Peyer's patch (tissue), 4 donors: ENCODE data around the gene PNPLA8.

Experiments
- CTCF ChIP-seq, 6 experiments: fragments of 450-650 bp in 4 of 6; fragments of 200-600 bp in 2 of 6; sonication (generic) in 1 of 6; IDR thresholded peaks; one replicate each; pipeline ENCODE4 v1.5.1; 2017 to 2019; ENCODE audit warnings: antibody characterized with exemption in 6 of 6, mild to moderate bottlenecking in 3 of 6, moderate library complexity in 1 of 6
- POLR2A ChIP-seq, 2 donors: fragments of 450-650 bp; IDR thresholded peaks; one replicate each; pipeline ENCODE4 v1.5.1; 2017; ENCODE audit warnings: antibody characterized with exemption in 2 of 2, mild to moderate bottlenecking in 2 of 2, moderate library complexity in 2 of 2

- TF ChIP-seq POLR2A (IDR thresholded peaks at IDR 0.05) = no peak
- no peak for TF ChIP-seq CTCF (IDR thresholded peaks at IDR 0.05)
Observed at GRCh38 chr7:108454674-108455550, 71.0 kb downstream of the PNPLA8 start.
